ENCODE measurements around the gene IL4R.

IL4R gene

GRCh38 chr16:27333104-27333503 lies 19.3 kb downstream of the IL4R start:
- no peak for DNase-seq

- DNase-seq, result peak; percentile 29
Observed at GRCh38 chr16:27333549-27333948, 19.8 kb downstream of the IL4R start.

- DNase-seq, result no peak
Observed at GRCh38 chr16:27334192-27334764, 20.5 kb downstream of the IL4R start.

- no peak for DNase-seq
Observed at GRCh38 chr16:27334838-27335237, 21.1 kb downstream of the IL4R start.

- DNase-seq, result no peak
Observed at GRCh38 chr16:27335349-27336053, 21.7 kb downstream of the IL4R start.

- DNase-seq, result no peak
Observed at GRCh38 chr16:27337024-27337423, 23.2 kb downstream of the IL4R start.

GRCh38 chr16:27339180-27339579 lies 25.4 kb downstream of the IL4R start:
- DNase-seq, result no peak

GRCh38 chr16:27340654-27341053 lies 26.9 kb downstream of the IL4R start:
- DNase-seq, result no peak

- DNase-seq, result no peak
Observed at GRCh38 chr16:27341549-27341948, 27.8 kb downstream of the IL4R start.

- no peak for DNase-seq
Observed at GRCh38 chr16:27341971-27342370, 28.2 kb downstream of the IL4R start.

GRCh38 chr16:27344721-27345120 lies 30.9 kb downstream of the IL4R start:
- DNase-seq, result no peak

- no peak for DNase-seq
Observed at GRCh38 chr16:27345201-27345600, 31.4 kb downstream of the IL4R start.

GRCh38 chr16:27346819-27347218 lies 33.0 kb downstream of the IL4R start:
- no peak for DNase-seq

GRCh38 chr16:27347930-27348685 lies 34.3 kb downstream of the IL4R start:
- DNase-seq, result no peak

GRCh38 chr16:27349276-27349675 lies 35.5 kb downstream of the IL4R start:
- DNase-seq, result no peak

- no peak for DNase-seq
Observed at GRCh38 chr16:27350006-27350405, 36.2 kb downstream of the IL4R start.

GRCh38 chr16:27351989-27352388 lies 38.2 kb downstream of the IL4R start:
- DNase-seq, result no peak

- DNase-seq, result no peak
Observed at GRCh38 chr16:27353853-27354252, 40.1 kb downstream of the IL4R start.

- peak; percentile 6 for DNase-seq
Observed at GRCh38 chr16:27355610-27356009, 41.8 kb downstream of the IL4R start.

- no peak for DNase-seq
Observed at GRCh38 chr16:27356794-27357193, 43.0 kb downstream of the IL4R start.

- no peak for DNase-seq
Observed at GRCh38 chr16:27359051-27359450, 45.3 kb downstream of the IL4R start.

- no peak for DNase-seq
Observed at GRCh38 chr16:27359615-27360014, 45.8 kb downstream of the IL4R start.

- no peak for DNase-seq
Observed at GRCh38 chr16:27361987-27362386, 48.2 kb downstream of the IL4R start.

GRCh38 chr16:27362570-27363245 lies 48.9 kb downstream of the IL4R start:
- DNase-seq, result no peak

All from DMS 273 treated with DMSO at 0.1 percent for 48 hours (cell line).